Measurements from ENCODE around the gene FAM114A1.

GRCh38 chr4:38955957-38956356 is 88.4 kb downstream of the FAM114A1 start:
- TF ChIP-seq GATA2 (IDR thresholded peaks at IDR 0.05; ENCODE audit: low read depth, low read length) = no peak
- TF ChIP-seq GATA3 (IDR thresholded peaks at IDR 0.05; ENCODE audit: low read depth, low read length) = no peak
